Bronchial epithelial cell (primary cell): ENCODE results near the gene PLK3. TPM values are rescaled to one million over a fixed set of nuclear protein-coding genes. Genes with fewer than 3 reads are reported as not detected.
A peak's percentile ranks its signal among the peaks of the same experiment; 100 is the strongest.
"Not testable (repeated sequence)": the region's sequence is repeated elsewhere in the genome, so short reads cannot be mapped to it uniquely, and the experiment has no call there.

Experiments used
- DNase-seq: peaks from one replicate; pipeline ENCODE4 v3.0.0-alpha.2; 2010; ENCODE audit warnings: low read depth
- FAIRE-seq: peaks from 2 replicates; lab custom pipeline; 2011; peaks lifted over from hg19 to GRCh38; lab: Jason Lieb, UNC
- H3K27me3 ChIP-seq: 2 replicates; pipeline ENCODE4 v1.5.1; 2011; ENCODE audit warnings: low read length; ENCODE audit not compliant: control insufficient read depth, insufficient read depth
- H3K36me3 ChIP-seq: 2 replicates; pipeline ENCODE4 v1.5.1; 2011; ENCODE audit warnings: low read length; ENCODE audit not compliant: control insufficient read depth, insufficient read depth
- H3K4me3 ChIP-seq: 2 replicates; pipeline ENCODE4 v1.5.1; 2011; ENCODE audit warnings: mild to moderate bottlenecking, low read depth, low read length, control low read depth
- total RNA-seq: library from RNA; depleted of rRNA; stranded (reverse); fragments of >200 nt; gene quantifications from 2 replicates; pipeline ENCODE4 v1.2.1, GENCODE V29; 2014
- TF ChIP-seq, protein P1 (sequence below): IDR thresholded peaks from 2 replicates; pipeline ENCODE4 v1.5.1; 2011; ENCODE audit warnings: mild to moderate bottlenecking, moderate library complexity, low read length, control low read depth, inconsistent platforms; ENCODE audit not compliant: insufficient read depth, severe bottlenecking

PLK3 gene
- total RNA-seq: 14.2 and 19.5 TPM in 2 replicates

DNA sequence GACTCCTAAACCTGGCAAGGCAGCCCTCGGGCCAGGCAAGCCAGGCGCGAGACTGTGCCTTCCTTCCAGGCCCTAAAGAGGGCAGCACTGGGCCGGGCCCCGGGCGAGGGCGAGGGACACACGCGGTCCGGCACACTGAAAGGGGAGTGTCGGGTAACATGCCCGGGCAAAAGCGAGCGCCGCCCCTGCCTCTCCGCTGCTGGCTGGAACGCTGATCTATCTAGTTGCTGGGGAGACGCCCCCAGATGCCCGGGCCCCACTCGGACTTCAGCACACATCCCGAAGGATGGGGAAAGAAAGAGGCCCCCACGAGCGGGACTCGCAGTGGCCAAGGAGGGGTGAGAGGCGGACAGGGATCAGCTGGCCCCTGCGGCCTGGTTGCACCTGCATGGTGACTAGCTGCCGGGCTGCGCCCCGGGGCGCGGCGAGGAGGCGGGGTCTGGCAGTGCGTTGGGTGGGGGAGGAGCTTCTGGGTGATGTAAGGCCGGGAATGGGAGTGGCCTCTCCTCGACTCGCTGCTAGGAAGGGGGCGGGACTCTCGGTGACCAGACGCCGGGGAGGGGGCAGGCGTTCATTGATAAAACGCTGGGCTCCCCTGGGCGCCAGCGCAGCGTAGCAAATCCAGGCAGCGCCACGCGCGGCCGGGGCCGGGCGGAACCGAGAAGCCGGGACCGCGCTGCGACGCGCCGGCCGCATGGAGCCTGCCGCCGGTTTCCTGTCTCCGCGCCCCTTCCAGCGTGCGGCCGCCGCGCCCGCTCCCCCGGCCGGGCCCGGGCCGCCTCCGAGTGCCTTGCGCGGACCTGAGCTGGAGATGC lies at the start of gene PLK3:
Gene PLK3, plus strand, starts transcription at position 608 of the 815 bp plus-strand sequence. Its CDS starts 87 bp downstream, at position 695.
- DNase-seq (peak; percentile 89), FAIRE-seq (no peak)

DNA sequence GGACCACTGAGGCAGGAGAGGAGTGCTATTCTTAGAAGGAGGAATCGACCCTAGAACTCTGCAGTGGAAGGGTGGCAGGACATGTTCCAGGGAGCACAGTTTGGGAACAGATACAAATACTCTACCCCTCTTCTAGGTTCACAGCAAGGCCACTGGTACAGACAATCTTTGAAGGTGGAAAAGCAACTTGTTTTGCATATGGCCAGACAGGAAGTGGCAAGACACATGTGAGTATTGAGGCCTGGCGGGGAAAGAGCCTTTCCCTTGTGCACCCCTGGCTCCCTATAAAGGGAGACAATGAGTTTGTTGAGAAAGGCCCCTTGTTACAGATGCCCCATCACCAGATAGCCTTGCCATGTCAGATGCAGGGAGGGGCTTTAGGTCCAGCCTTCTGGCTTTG lies 42.8 kb upstream of the PLK3 start:
- FAIRE-seq (no peak), DNase-seq (no peak)
- TF ChIP-seq, protein P1, sequence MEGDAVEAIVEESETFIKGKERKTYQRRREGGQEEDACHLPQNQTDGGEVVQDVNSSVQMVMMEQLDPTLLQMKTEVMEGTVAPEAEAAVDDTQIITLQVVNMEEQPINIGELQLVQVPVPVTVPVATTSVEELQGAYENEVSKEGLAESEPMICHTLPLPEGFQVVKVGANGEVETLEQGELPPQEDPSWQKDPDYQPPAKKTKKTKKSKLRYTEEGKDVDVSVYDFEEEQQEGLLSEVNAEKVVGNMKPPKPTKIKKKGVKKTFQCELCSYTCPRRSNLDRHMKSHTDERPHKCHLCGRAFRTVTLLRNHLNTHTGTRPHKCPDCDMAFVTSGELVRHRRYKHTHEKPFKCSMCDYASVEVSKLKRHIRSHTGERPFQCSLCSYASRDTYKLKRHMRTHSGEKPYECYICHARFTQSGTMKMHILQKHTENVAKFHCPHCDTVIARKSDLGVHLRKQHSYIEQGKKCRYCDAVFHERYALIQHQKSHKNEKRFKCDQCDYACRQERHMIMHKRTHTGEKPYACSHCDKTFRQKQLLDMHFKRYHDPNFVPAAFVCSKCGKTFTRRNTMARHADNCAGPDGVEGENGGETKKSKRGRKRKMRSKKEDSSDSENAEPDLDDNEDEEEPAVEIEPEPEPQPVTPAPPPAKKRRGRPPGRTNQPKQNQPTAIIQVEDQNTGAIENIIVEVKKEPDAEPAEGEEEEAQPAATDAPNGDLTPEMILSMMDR: no peak
- peaks cover 22% of the 10 kb centered on the region for H3K36me3 ChIP-seq
- no peak overlapping the region for H3K4me3 ChIP-seq
- no peaks in the 10 kb centered on the region for H3K27me3 ChIP-seq

More for the DNA sequence above, at the start of gene PLK3:
- Histone ChIP-seq H3K4me3 (peak within 1 kb of the TSS; percentile 85), H3K27me3 (no peaks in the 10 kb centered on the region), H3K36me3 (peaks cover 23% of the 10 kb centered on the region)
- TF ChIP-seq, protein P1: peak; percentile 94

DNA sequence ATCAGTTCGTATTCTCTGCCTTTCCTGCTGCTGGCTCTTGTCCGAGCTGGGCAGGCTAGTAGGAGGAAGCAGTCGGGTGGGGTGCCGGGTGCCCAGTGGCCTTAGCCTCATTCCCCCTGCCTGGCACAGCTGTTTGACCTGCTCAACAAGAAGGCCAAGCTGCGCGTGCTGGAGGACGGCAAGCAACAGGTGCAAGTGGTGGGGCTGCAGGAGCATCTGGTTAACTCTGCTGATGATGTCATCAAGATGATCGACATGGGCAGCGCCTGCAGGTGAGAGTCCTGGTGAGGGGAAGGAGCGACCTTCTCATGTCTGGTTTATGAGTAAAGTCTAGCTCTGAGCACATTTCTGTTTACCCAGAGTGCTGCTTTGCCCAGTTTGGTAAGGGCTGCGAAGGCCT lies 41.1 kb upstream of the PLK3 start:
- DNase-seq (no peak), FAIRE-seq (no peak)
- no peaks in the 10 kb centered on the region for H3K27me3 ChIP-seq
- TF ChIP-seq, protein P1: no peak
- H3K4me3 ChIP-seq: no peak overlapping the region
- H3K36me3 ChIP-seq: peaks cover 20% of the 10 kb centered on the region

DNA sequence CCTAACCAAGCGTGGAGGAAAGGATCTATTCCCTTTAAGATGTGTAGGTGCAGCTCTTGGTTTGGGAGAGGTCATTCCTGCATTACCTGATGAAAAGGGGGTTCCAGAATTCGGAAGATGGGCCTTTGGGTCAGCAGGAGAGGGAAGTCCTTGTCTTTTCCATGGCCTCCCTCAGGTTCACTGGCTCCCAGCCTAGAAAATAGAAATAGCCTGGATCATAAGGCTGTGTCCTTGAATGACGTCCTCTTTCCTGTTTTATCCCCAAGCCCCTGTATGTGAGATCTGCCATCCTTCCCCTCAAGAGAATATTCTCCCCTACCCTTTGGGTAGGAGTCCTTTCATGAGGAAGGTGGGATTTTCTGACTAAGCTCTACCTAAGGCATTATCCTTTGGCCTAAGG lies 39.3 kb upstream of the PLK3 start:
- no peak overlapping the region for H3K4me3 ChIP-seq
- H3K27me3 ChIP-seq: no peaks in the 10 kb centered on the region
- peaks cover 15% of the 10 kb centered on the region for H3K36me3 ChIP-seq
- FAIRE-seq (no peak), DNase-seq (no peak)
- TF ChIP-seq, protein P1: no peak

DNA sequence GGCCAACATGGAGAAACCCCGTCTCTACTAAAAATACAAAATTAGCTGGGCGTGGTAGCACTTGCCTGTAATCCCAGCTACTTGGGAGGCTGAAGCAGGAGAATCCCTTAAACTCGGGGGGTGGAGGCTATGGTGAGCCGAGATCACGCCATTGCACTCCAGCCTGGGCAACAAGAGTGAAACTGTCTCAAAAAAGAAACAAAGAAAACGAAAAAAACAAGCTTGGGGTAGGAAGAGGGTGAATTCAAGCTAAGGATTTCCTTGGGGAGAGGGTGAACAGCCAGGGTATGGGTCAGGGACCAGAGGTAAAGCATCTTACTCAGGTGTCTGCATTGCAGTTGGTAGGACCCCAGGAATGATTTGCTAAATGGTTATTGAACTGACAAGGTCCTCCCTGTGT lies 33.8 kb upstream of the PLK3 start:
- not testable (repeated sequence) for H3K36me3 ChIP-seq, H3K27me3 ChIP-seq, FAIRE-seq, DNase-seq, H3K4me3 ChIP-seq

DNA sequence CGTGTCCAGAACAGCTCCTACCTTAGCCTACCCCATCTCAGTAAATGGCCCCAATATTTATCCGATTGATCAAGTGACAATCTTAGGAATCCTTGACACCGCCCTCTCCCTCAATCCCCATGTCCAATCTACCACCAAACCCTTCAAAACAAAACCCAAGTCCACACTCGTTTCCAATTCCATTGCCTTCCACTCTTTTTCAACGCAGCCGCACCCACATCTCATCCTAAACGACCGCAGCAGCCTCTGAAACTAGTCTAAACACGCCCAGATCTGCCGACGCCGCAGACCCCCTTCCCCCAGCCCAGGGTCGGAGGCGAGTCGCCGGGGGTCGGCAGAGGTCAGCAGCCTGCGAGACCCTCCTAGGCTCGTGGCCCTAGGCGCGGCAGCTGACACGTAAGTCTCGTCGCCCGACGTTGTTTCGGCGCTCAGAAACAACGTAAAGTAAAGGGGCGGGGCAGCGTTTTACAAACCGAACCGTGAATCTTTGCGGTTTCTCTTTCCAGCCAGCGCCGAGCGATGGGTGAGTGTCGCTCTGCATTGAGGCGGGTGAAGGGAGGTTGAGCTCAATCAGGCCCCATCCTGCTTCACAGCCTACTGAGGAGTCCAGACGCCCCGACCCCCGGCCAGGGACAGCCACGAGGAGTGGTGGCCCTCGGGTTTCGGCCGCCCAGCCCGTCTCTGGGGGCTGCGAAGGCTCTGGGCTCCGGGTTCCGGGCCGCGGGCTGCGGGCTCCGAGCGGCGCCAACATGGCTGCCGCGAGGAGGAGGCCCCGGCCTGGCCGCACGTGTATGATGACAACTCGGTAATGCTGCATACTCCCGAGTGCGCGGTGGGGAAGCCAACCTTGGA lies 24.9 kb upstream of the PLK3 start, which contains the start of gene RPS8:
Gene RPS8, plus strand, starts transcription at position 463 of the 852 bp plus-strand sequence. Its CDS starts 57 bp downstream, at position 520.
- FAIRE-seq: no peak
- TF ChIP-seq, protein P1: no peak

More for the DNA sequence above, 24.9 kb upstream of the PLK3 start, which contains the start of gene RPS8:
- DNase-seq: peak; percentile 84
- Histone ChIP-seq H3K36me3 (peaks cover 28% of the 10 kb centered on the region), H3K27me3 (no peaks in the 10 kb centered on the region), H3K4me3 (peak within 1 kb of the TSS; percentile 88)
